SK-MEL-5 (cell line): ENCODE data around the gene SORBS2. TPM values are rescaled to one million over a fixed set of nuclear protein-coding genes. Genes with fewer than 3 reads are reported as not detected.
"Not testable (repeated sequence)": the region's sequence is repeated elsewhere in the genome, so short reads cannot be mapped to it uniquely, and the experiment has no call there.

Experiments used
- DNase-seq: peaks from one replicate; pipeline ENCODE4 v3.0.0-alpha.2; 2016; ENCODE audit warnings: low read depth, low spot score
- in situ Hi-C: cut with HindIII; loops from 2 replicates; pipeline ENCODE4 v1.10.0; 2016; ENCODE audit warnings: low sequenced_read_pairs, high pct_unique_total_duplicates, low pct_unique_long_range_greater_than_20kb
- total RNA-seq: library from RNA; depleted of rRNA; stranded (reverse); fragments of >200 nt; shearing (Covaris generic); gene quantifications from 2 replicates; pipeline ENCODE4 v1.2.3, GENCODE V29; 2014

The SORBS2 gene
- total RNA-seq, 1 experiment from 2014 or later, result 45.8 TPM

DNA sequence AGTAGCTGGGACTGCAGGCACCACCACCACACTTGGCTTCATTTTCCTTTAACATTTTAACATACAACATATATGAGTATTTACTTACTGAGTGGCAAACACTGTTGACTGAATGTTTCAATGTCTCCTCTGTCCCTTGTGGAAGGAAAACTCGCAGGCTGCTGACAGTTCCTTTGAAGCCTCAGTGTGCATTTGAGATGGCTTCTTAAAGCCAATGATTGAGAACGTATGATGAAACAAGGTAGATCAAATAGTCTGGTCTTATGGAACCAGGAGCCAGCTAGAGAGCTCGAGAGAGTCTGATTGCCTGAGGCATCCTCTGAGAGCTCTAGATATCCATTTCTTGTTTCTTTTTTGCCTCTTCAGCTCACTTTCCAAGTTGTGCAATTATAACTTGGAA lies 233.7 kb downstream of the SORBS2 start:
- no peak for DNase-seq
- in situ Hi-C loops, result no loop called here

DNA sequence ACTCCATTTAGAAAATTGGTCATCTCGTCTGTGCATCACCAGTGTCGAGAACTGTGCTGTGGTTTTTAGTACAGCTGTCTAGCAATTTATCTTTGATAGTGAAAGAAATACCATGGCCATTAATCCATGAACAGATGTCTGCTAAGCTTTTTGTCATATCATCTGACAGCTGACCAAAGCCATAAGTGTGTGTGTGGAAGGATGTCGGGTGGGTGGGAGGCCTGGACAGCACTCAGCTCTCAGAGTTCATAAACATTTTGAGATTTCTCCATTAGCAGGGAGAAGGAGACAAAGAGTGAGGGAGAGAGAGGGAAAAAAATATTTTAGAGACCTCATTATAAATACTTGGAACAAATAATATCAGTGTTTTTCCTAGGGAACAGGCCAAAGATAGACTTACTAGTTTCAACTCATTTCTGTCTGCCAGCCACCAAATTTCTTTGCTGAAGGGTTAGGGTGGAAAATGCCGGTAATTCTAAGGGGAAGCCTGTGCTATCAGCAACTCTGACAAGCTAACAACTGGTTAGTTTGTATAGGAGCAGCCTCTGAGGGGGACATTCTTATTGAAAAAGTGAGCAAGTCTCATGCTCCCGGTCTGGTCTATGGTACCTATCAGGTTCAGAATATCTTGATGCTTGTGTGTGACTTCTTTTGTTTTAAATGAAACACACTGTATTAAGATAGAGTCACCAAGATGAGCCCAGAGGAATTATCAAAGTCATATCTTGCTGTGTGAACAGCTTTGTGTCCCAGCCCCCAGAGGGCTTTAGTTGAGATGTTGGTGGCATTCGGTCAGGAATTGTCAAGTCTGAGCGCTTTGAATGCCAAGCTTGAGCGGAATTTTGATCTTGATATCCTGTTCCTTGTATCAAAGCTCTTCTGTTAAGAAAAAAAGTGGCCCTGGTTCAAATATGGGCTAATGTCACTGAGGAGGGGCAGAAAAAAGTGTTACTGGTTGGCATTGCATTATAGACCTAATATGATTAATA lies 234.7 kb downstream of the SORBS2 start:
- in situ Hi-C loops, result no loop called here
- DNase-seq, result no peak

DNA sequence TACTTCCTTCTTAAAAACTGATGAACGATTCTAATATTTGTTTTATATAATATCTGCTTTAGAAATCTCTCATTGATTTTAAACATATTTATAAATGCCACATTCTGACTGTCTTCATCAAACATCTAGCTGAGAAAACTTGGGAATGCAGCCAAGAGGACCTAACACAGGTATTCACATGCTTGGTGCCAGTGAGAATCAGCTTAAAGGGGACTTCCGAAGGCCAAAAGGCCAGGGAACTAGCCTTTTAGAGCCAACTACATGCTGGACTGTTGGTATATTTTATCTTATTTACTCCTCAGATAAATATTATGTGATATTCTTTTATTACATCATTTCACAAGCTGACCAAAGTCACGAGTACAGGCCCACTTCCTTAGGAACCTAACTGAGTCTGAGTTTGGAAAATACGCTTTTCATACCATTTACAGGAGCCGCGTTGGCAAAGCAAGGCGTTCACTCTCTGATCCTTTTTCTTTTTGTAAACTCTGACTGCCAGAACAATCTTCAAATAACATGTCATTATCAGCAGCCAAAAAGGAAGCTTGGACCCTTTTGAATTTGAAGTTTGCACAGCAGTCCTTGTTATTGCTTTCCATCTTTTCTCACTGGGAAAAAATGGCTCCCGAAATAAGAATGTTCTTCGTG lies 235.6 kb downstream of the SORBS2 start:
- in situ Hi-C loops, result no loop called here

DNA sequence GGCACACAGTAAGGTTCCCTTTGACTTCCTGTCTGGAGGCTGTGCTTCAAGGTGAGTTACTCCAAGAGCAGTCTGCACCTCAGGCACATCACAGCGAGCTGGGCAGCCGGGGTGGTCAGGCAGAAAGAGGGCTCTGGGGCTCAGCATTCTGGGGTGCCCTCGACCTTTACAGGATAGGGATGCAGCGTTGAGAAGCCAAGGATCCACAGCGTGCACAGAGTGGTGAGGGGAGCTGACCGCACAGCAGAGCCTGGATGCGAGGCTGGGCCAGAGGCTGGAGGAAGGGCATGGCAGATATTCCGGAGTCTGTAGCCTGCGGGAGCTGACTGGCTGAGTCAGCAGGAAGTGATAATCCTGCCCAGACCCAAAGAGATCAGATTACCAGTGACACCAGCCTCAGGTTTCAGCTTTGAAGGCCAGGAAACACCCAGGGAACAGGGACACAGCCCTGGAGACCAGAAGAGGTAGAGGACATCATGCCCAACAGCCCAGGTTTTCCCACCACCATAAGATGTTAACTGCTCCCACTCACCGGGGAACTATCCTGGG lies 238.3 kb downstream of the SORBS2 start:
- peak; percentile 51 for DNase-seq
- in situ Hi-C loops, result no loop called here

More for the DNA sequence above, 235.6 kb downstream of the SORBS2 start:
- DNase-seq, result no peak

DNA sequence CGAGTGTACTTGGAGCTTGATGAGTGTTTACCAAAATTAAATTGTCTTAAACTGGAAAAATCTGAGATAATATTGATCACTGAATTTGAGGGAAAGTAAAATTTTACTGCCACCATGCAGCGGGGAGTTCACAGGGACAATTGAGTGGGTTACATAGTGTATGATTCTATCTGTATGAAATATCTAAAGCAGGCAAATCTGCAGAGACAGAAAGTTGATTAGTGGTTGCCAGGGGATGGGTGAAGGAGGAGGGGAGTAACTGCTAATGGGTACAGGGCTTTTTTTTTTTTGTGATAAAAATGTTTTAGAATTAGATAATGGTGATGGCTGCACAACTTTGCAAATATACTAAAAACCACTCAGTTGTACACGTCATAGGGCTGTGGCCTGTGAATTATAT lies 241.3 kb downstream of the SORBS2 start:
- in situ Hi-C loops, result no loop called here

DNA sequence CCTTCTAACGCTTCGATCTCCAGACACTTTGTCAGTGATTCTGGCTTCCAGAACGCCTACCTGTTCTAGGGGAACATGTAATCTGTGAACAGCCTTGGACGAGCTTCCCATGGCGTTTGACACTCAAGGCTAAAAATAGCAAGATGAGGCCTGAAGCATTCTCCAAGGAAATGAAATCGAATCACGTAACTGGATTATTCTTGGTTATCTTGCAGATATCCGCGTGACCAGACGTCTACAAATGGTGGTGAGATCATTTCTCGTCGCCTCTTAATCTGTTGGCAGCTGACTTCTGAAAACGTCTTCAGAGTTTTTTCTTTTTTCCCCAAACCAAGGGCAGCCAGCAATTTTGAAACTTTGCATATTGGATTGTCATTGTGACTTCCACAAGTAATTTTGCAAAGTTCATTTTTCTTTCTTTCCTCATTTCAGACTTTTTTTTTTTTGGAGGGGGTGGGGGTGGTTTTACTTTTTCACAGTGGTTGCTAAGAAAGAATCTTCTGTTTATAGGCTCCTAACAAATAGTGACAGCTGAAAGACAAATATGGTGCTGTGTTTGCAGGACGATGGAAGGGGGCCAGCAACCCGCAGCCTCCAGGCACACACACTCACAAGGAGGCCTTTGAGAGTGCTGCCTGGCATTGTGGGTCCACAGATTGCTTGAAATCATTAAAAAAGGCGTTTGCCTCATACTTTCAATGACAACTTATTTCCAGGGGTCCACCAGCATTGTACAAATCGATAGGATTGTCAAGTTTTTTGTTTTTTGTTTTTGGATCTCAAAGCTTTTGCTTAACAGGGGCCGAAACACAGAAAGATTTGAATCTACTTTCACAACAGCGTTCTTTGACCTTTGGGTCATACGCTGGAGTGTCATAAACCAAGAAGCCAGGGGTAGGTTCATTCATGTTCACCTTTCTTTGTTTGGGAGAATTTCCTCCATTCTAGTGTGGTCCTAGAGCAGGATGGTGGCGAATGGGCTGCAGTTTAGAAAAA lies 244.3 kb downstream of the SORBS2 start:
- DNase-seq, result peak; percentile 98
- in situ Hi-C loops, result no loop called here

More for the DNA sequence above, 241.3 kb downstream of the SORBS2 start:
- DNase-seq, result no peak

DNA sequence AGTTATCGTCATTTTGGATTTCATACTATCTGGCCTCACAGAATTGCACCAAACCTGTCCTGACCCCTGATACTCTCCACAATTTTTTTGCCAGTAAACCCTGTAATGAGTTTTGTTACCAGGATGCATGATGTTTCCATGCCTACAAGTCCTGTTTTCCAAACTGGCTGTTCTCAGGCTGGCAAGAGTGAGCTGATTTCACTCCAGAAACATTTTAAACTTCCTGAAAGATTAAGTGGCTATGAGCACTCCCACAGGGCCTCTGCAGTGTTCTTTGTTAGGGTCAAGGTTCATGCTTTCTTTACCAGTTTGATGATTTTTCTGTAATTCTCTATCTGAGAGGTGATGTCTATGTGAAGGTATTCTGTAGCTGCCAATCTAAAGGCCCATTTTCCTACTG lies 245.0 kb downstream of the SORBS2 start:
- peak; percentile 43 for DNase-seq
- in situ Hi-C loops, result no loop called here

DNA sequence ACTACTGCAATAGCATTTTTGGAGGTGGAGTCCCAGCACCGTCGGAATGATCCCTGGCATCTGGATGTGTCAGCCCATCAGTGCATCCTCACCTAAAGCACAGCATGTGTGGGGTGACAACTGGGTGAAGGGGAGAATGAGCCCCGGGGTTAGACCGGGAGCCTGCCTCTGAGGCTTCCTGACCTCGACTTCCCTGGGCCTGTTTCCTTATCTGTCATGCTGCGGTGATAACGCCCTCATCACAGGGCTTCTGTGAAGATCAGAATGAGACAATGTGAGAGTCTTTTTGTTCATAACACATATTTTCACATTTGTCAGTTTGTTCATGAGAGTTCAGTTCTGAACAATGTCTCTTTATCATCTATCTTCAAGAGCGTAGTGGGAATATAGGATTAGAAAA lies 245.6 kb downstream of the SORBS2 start:
- in situ Hi-C loops, result no loop called here
- peak; percentile 38 for DNase-seq

DNA sequence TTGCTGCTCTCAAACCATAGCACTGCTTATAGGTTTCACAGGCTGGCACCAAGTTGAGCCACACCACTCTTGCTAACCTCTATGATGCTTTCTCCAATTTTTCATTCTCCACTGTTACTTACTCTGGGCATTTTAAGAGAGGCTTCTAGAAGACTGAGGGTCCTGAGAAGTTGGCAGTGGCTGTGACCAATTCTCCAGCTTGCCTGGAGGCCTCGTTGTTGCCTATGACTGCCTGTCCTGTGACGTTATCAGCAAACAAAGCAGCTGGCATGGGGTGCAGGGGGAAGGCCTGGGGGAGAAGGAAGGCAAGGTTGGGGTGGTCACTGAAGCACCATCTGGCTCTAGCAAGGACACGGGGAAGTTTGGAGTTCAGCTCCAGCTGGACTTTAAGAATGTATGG lies 246.3 kb downstream of the SORBS2 start:
- DNase-seq, result no peak
- in situ Hi-C loops, result no loop called here

DNA sequence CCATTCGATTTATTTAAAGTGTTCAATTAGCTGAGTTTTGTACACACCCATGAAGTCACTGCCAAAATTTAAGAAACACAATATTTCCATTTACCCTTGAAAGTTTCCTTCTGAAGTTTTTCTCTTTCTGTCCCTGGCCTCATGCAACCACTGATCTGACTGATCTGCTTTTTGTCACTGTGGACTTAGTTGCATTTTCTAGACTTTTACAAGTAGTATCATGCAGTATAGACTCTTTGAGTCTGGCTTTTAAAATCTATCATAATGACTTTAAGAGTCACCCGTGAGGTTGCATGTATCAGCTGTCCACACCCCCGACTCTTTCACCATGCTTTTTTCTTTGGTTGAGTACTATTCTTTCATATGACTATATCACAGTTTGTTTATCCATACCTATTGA lies 247.6 kb downstream of the SORBS2 start:
- in situ Hi-C loops, result no loop called here
- no peak for DNase-seq

DNA sequence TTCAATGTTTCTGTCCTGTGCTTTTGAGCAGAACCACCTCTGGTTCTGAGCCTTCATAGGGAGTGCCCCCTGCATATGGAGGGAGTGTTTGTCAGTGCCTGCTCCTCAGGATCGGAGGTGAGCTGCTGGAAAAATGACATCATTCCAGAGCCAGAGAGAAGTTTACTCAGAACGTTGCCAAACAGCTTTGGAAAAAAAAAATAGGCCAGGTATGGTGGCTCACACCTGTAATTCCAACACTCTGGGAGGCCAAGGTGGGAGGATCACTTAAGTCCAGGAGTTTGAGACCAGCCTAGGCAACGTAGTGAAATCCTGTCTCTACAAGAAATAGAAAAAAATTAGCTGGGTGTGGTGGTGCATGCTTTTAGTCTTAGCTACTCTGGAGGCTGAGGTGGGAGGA lies 249.5 kb downstream of the SORBS2 start:
- in situ Hi-C loops, result no loop called here
- DNase-seq, result no peak

DNA sequence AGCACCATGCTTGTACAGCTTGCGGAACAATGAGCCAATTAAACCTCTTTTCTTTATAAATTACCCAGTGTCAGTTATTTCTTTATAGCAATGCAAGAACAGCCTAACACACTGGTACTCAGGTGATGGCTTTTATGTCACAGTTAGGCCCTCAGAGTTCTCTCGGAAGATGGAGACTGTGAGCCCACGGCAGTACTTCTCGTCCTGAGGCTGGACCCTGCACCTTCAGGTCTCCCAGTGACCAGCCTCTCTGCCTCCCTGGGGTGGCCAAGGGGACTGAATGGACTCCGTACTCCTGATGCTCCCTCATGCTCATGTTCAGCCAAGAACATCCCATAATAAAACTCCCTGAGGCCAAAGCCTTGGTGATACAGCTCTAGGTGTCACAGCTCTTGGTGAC lies 251.7 kb downstream of the SORBS2 start:
- no peak for DNase-seq
- in situ Hi-C loops, result no loop called here

DNA sequence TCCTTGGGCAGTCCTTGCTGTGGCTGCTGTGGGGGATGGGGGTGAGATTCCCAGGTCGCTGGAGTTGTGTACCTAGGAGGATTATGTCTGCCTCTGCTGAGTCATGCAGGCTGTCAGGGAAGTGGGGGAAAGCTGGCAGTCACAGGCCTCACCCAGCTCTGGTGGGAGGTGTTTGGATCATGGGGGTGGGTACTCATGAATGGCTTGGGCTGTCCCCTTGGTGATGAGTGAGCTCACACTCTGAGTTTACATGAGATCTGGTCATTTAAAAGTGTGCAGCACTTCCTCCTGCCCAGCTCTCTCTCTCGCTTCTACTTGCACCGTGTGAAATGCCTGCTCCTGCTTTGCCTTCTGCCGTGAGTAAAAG lies 252.1 kb downstream of the SORBS2 start:
- no peak for DNase-seq
- in situ Hi-C loops, result no loop called here

DNA sequence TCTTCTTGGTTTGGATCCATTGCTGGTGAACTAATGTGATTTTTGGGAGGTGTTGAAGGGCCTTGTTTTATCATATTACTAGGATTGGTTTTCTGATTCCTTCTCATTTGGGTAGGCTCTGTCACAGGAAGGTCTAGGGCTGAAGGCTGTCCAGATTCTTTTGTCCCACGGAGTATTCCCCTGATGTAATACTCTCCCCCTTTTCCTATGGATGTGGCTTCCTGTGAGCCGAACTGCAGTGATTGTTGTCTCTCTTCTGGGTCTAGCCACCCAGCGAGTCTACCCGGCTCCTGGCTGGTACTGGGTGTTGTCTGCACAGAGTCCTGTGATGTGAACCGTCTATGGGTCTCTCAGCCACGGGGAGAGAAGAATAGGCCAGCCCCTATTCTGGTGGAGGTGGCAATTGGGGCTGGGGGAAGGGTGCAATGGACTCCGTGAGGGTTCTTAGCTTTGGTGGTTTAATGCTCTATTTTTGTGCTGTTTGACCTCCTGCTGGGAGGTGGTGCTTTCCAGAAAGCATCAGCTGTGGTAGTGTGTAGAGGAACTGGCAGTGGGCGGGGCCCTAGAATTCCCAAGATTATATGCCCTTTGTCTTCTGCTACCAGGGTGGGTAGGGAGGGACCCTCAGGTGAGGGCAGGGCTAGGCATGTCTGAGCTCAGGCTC lies 252.6 kb downstream of the SORBS2 start:
- in situ Hi-C loops, DNase-seq: not testable (repeated sequence)

DNA sequence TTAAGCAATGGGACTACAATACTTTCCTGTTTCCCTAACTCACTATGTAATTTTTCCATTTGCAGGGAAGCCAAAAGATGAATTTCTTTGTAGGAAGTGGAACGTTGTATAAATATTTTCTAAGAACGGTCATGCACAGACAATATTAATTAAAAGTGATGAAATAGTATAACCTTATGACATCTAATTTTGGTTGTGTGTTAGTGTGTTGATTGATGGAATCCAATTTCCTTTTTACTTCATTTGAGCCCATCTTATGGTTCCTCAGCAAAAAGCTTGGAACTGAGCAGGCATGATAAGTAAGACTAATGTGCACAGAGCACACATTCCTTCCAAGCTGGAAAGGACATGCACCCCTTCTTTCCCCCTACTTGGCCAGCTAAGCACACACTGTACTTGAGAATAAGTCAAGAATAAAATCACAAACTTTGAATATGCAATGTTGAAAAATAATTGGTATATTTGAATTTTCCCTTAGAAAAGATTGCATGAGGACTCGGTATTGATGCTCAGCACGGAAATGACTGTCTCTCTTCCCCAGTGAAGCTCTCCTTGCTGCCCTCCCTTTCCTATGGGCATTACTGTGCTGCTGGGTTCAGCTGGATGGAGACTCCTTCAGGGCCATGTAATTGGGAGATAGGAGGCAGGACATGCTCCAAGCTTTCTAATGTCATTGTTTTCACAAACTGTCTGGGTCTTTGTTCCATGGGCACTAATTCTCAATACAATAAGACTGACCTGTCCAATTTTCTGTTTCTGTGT lies 257.4 kb downstream of the SORBS2 start:
- in situ Hi-C loops, result no loop called here
- DNase-seq, result no peak

DNA sequence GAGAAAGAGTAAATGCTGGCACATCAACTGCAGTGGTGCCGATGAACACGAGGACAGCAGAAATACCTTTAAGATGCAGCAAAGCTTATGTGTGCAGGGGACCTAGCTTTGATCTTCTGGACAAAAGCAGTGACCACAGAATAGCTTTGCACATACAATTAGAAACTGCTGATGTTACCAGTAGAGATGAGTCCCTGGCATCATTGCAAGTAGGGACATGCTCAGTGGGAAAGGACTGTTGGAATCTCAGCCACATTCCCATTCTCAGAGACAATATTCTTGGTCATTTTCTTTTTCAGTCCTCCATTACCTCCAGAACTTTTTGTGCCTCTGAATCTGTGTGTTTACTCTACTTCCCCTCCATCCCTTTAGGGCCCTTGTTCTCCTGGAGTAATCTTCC lies 259.7 kb downstream of the SORBS2 start:
- in situ Hi-C loops, result no loop called here

More for the DNA sequence above, 259.7 kb downstream of the SORBS2 start:
- no peak for DNase-seq
